HEK293 (cell line): ENCODE data around the gene NFIC.

Experiments used
- CTCF ChIP-seq: fragments of 450-650 bp; formaldehyde crosslinking; IDR thresholded peaks from 2 replicates; pipeline ENCODE4 v1.5.1; 2016; ENCODE audit warnings: missing biosample characterization, missing genetic modification characterization
- GLI4 ChIP-seq: fragments of 450-650 bp; formaldehyde crosslinking; IDR thresholded peaks from 2 replicates; pipeline ENCODE4 v1.5.1; 2016; ENCODE audit warnings: missing biosample characterization, missing genetic modification characterization
- REST ChIP-seq: fragments of 450-650 bp; formaldehyde crosslinking; IDR thresholded peaks from 2 replicates; pipeline ENCODE4 v1.5.1; 2016; ENCODE audit warnings: missing biosample characterization, missing genetic modification characterization
- SP2 ChIP-seq: fragments of 450-650 bp; formaldehyde crosslinking; IDR thresholded peaks from 2 replicates; pipeline ENCODE4 v1.5.1; 2016; ENCODE audit warnings: missing biosample characterization, missing genetic modification characterization
- TRIM28 ChIP-seq: IDR thresholded peaks from 2 replicates; pipeline ENCODE4 v1.6.1; 2011; ENCODE audit warnings: low read length, control low read depth, borderline replicate concordance
- ZFP41 ChIP-seq: fragments of 450-650 bp; formaldehyde crosslinking; IDR thresholded peaks from 2 replicates; pipeline ENCODE4 v1.5.1; 2016; ENCODE audit warnings: missing biosample characterization, missing genetic modification characterization, borderline replicate concordance
- ZNF133 ChIP-seq: fragments of 450-650 bp; formaldehyde crosslinking; IDR thresholded peaks from 2 replicates; pipeline ENCODE4 v1.5.1; 2016; ENCODE audit warnings: missing biosample characterization, missing genetic modification characterization
- ZNF138 ChIP-seq: fragments of 450-650 bp; formaldehyde crosslinking; IDR thresholded peaks from 2 replicates; pipeline ENCODE4 v1.5.1; 2016; ENCODE audit warnings: missing biosample characterization, missing genetic modification characterization, borderline replicate concordance
- ZNF221 ChIP-seq: fragments of 450-650 bp; formaldehyde crosslinking; IDR thresholded peaks from 2 replicates; pipeline ENCODE4 v1.5.1; 2017; ENCODE audit warnings: missing biosample characterization, missing genetic modification characterization, borderline replicate concordance
- ZNF280D ChIP-seq: fragments of 450-650 bp; formaldehyde crosslinking; IDR thresholded peaks from 2 replicates; pipeline ENCODE4 v1.5.1; 2016; ENCODE audit warnings: missing biosample characterization, missing genetic modification characterization
- ZNF311 ChIP-seq: fragments of 450-650 bp; formaldehyde crosslinking; IDR thresholded peaks from 2 replicates; pipeline ENCODE4 v1.5.1; 2017; ENCODE audit warnings: missing biosample characterization, missing genetic modification characterization, borderline replicate concordance
- ZNF692 ChIP-seq: fragments of 450-650 bp; formaldehyde crosslinking; IDR thresholded peaks from 2 replicates; pipeline ENCODE4 v1.5.1; 2016; ENCODE audit warnings: missing biosample characterization, missing genetic modification characterization
- ZNF843 ChIP-seq: fragments of 450-650 bp; formaldehyde crosslinking; IDR thresholded peaks from 2 replicates; pipeline ENCODE4 v1.5.1; 2016; ENCODE audit warnings: missing biosample characterization, missing genetic modification characterization

GRCh38 chr19:3453840-3454239 is 87.5 kb downstream of the NFIC start:
- no peak for TF ChIP-seq CTCF (tag by site-specific recombination)
- TF ChIP-seq TRIM28, result no peak
- TF ChIP-seq ZNF692 (tag by site-specific recombination), result no peak
- TF ChIP-seq ZNF138 (tag by site-specific recombination), result no peak
- no peak for TF ChIP-seq ZNF133
- TF ChIP-seq ZNF221 (tag by site-specific recombination), result no peak
- no peak for TF ChIP-seq GLI4
- no peak for TF ChIP-seq ZFP41 (tag by site-specific recombination)
- TF ChIP-seq ZNF843, result no peak
- no peak for TF ChIP-seq REST (tag by site-specific recombination)
- TF ChIP-seq ZNF311 (tag by site-specific recombination), result no peak
- no peak for TF ChIP-seq SP2
- no peak for TF ChIP-seq ZNF280D (tag by site-specific recombination)
